HEK293T (cell line): ENCODE results near the gene OR4C45.

Source experiments
- CTCF ChIA-PET: fragments of 350-600 bp; formaldehyde crosslinking; extraction: SDS; loops from one replicate; lab custom pipeline; 2021; ENCODE audit warnings: antibody characterized with exemption, inconsistent platforms; lab: Yijun Ruan, JAX
- POLR2A ChIA-PET: fragments of 350-600 bp; formaldehyde crosslinking; extraction: SDS; loops from one replicate; lab custom pipeline; 2020; ENCODE audit warnings: antibody characterized with exemption, inconsistent platforms; lab: Yijun Ruan, JAX
- DNase-seq: peaks from one replicate; pipeline ENCODE4 v3.0.0; 2012; ENCODE audit warnings: mixed read lengths; ENCODE audit errors: extremely low spot score
- ARNT ChIP-seq: fragments of 450-650 bp; IDR thresholded peaks from 2 replicates; pipeline ENCODE4 v1.6.1; 2017; ENCODE audit warnings: mild to moderate bottlenecking
- BHLHE40 ChIP-seq: fragments of 450-650 bp; IDR thresholded peaks from 2 replicates; pipeline ENCODE4 v1.6.1; 2016; ENCODE audit warnings: mild to moderate bottlenecking, moderate library complexity, borderline replicate concordance
- CTBP1 ChIP-seq: fragments of 450-650 bp; IDR thresholded peaks from 2 replicates; pipeline ENCODE4 v1.6.1; 2016; ENCODE audit warnings: borderline replicate concordance
- ELF4 ChIP-seq: fragments of 450-650 bp; IDR thresholded peaks from 2 replicates; pipeline ENCODE4 v1.6.1; 2017; ENCODE audit warnings: antibody characterized with exemption
- FOXA1 ChIP-seq: fragments of 450-650 bp; IDR thresholded peaks from 2 replicates; pipeline ENCODE4 v1.6.1; 2016; ENCODE audit warnings: mild to moderate bottlenecking
- FOXK2 ChIP-seq: fragments of 450-650 bp; IDR thresholded peaks from 2 replicates; pipeline ENCODE4 v1.6.1; 2016; ENCODE audit warnings: mild to moderate bottlenecking
- FOXM1 ChIP-seq: fragments of 450-650 bp; IDR thresholded peaks from 2 replicates; pipeline ENCODE4 v1.6.1; 2017; ENCODE audit warnings: mild to moderate bottlenecking, borderline replicate concordance
- HDGF ChIP-seq: fragments of 450-650 bp; IDR thresholded peaks from 2 replicates; pipeline ENCODE4 v1.6.1; 2017; ENCODE audit warnings: antibody characterized with exemption, borderline replicate concordance
- L3MBTL2 ChIP-seq: fragments of 450-650 bp; conservative IDR thresholded peaks from 2 replicates; pipeline ENCODE4 v1.6.1; 2016; ENCODE audit warnings: mild to moderate bottlenecking
- LEF1 ChIP-seq: fragments of 450-650 bp; IDR thresholded peaks from 2 replicates; pipeline ENCODE4 v1.6.1; 2017; ENCODE audit warnings: mild to moderate bottlenecking, borderline replicate concordance
- NFRKB ChIP-seq: fragments of 450-650 bp; IDR thresholded peaks from 2 replicates; pipeline ENCODE4 v1.6.1; 2016; ENCODE audit warnings: mild to moderate bottlenecking, moderate library complexity
- SP1 ChIP-seq: fragments of 450-650 bp; IDR thresholded peaks from 2 replicates; pipeline ENCODE4 v1.6.1; 2017
- SUZ12 ChIP-seq: fragments of 450-650 bp; IDR thresholded peaks from 2 replicates; pipeline ENCODE4 v1.6.1; 2016; ENCODE audit warnings: mild to moderate bottlenecking
- TARDBP ChIP-seq: fragments of 450-650 bp; IDR thresholded peaks from 2 replicates; pipeline ENCODE4 v1.6.1; 2016
- ZNF384 ChIP-seq: fragments of 450-650 bp; IDR thresholded peaks from 2 replicates; pipeline ENCODE4 v1.6.1; 2016
- TF ChIP-seq, protein P1 (sequence below): fragments of 450-650 bp; IDR thresholded peaks from 2 replicates; pipeline ENCODE4 v1.6.1; 2016

Gene OR4C45

DNA sequence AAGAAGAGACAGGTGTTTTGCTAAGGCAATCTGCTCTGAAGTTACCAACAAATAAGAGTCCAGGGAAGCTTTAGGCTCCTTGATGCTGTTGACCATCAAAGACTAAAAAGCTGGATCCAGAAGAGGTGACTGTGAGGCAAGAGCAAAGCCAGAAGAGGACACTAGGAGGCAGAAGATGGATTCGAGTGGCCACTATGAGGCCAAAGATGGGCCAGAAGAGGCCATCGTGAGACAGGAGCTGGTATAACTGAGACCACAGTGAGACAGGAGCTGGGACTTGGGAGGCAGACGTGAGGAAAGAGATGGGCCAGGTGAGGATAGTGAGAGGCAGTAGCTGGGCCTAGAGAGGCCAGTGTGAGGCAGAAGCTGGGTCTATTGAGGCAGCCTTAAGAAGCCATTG, 37.7 kb downstream of the OR4C45 start:
- CTCF ChIA-PET: no interaction called here

DNA sequence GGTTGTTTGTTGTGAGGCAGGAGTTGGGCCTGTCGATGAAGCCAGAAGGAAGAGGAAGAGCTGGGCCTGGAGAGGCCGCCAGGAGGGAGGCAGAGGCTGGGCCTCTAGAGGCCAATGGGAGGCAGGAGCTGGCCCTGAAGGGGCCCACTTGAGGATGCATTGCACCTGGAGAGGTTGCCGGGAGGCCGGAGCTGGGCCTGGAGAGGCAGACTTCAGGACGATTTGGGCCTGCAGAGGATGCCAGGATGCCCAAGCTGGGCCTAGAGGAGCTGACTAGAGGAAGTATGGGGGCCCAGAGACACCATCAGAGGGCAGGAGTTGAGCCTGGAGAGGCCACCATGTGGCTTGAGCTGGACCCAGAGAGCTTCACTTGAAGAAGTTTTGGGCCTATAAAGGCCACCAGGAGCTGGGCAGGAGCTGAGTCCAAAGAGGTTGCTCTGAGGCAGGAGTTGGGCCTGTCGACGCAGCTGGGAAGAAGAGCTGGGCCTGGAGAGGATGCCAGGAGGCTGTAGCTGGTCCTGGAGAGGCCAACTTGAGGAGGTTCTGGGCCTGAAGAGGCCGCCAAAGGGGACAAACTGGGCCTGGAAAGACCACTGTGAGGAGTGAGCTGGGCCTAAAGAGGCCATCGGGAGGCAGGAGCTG, 39.0 kb downstream of the OR4C45 start:
- TF ChIP-seq, protein P1, sequence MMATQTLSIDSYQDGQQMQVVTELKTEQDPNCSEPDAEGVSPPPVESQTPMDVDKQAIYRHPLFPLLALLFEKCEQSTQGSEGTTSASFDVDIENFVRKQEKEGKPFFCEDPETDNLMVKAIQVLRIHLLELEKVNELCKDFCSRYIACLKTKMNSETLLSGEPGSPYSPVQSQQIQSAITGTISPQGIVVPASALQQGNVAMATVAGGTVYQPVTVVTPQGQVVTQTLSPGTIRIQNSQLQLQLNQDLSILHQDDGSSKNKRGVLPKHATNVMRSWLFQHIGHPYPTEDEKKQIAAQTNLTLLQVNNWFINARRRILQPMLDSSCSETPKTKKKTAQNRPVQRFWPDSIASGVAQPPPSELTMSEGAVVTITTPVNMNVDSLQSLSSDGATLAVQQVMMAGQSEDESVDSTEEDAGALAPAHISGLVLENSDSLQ: no peak
- TF ChIP-seq ARNT: no peak
- TF ChIP-seq FOXA1: no peak
- TF ChIP-seq ELF4: no peak
- TF ChIP-seq CTBP1: no peak
- no peak for TF ChIP-seq L3MBTL2
- TF ChIP-seq ZNF384: no peak
- POLR2A ChIA-PET: no interaction called here
- CTCF ChIA-PET: no interaction called here
- no peak for DNase-seq

More for the DNA sequence above, 37.7 kb downstream of the OR4C45 start:
- DNase-seq: no peak
- POLR2A ChIA-PET: no interaction called here
- TF ChIP-seq ELF4: no peak
- TF ChIP-seq, protein P1: no peak
- TF ChIP-seq SUZ12: no peak
- no peak for TF ChIP-seq ARNT
- no peak for TF ChIP-seq LEF1
- no peak for TF ChIP-seq FOXK2
- no peak for TF ChIP-seq ZNF384
- no peak for TF ChIP-seq L3MBTL2
- no peak for TF ChIP-seq TARDBP
- no peak for TF ChIP-seq NFRKB
- TF ChIP-seq FOXM1: no peak
- no peak for TF ChIP-seq FOXA1
- no peak for TF ChIP-seq BHLHE40
- TF ChIP-seq SP1: no peak
- no peak for TF ChIP-seq CTBP1
- TF ChIP-seq HDGF: no peak

DNA sequence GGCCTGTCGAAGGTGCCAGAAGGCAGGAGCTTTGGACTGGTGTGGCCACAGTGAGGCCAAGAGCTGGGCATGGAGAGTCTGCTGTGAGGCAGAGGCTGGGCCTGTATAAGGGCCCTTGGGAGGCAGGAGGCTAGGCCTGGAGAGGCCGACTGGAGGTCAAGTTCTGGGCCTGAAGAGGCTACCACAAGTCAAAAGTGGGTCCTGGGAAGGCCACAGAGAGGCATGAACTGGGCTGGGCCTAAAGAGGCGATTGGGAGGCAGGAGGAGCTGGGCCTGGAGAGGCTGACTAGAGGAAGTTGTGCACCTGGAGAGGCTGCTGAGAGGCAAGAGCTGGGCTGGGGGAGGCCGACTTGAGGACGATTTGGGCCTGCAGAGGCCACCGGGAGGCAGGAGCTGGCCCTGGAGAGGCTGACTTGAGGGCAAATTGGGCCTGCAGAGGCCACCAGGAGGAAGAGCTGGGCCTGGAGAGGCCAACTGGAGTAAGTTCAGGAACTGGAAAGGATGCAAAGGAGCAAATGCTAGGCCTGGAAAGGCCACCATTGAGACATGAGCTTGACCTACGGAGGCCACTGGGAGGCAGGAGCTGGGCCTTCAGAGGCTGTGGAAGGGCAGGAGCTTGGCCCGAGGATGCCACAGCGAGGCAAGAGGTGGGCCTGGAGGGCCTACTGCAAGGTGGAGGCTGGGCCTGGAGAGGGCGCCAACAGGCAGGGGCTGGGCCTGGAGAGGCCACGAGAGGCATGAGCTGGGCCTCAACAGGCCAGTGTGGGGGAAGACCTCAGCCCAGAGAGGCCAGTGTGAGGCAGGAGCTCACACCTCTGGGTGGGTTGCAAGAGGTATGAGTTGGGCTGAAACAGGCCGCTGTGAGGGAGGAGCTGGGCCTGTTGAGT, 39.8 kb downstream of the OR4C45 start:
- ChIA-PET CTCF (no interaction called here), POLR2A (no interaction called here)
- DNase-seq: no peak
- no peak for TF ChIP-seq TARDBP
- TF ChIP-seq FOXA1: no peak
- no peak for TF ChIP-seq ELF4
- TF ChIP-seq FOXM1: no peak
- no peak for TF ChIP-seq LEF1
- no peak for TF ChIP-seq HDGF
- no peak for TF ChIP-seq SP1
- no peak for TF ChIP-seq BHLHE40
- TF ChIP-seq, protein P1: no peak
- no peak for TF ChIP-seq CTBP1
- no peak for TF ChIP-seq NFRKB
- no peak for TF ChIP-seq ZNF384
- no peak for TF ChIP-seq L3MBTL2

DNA sequence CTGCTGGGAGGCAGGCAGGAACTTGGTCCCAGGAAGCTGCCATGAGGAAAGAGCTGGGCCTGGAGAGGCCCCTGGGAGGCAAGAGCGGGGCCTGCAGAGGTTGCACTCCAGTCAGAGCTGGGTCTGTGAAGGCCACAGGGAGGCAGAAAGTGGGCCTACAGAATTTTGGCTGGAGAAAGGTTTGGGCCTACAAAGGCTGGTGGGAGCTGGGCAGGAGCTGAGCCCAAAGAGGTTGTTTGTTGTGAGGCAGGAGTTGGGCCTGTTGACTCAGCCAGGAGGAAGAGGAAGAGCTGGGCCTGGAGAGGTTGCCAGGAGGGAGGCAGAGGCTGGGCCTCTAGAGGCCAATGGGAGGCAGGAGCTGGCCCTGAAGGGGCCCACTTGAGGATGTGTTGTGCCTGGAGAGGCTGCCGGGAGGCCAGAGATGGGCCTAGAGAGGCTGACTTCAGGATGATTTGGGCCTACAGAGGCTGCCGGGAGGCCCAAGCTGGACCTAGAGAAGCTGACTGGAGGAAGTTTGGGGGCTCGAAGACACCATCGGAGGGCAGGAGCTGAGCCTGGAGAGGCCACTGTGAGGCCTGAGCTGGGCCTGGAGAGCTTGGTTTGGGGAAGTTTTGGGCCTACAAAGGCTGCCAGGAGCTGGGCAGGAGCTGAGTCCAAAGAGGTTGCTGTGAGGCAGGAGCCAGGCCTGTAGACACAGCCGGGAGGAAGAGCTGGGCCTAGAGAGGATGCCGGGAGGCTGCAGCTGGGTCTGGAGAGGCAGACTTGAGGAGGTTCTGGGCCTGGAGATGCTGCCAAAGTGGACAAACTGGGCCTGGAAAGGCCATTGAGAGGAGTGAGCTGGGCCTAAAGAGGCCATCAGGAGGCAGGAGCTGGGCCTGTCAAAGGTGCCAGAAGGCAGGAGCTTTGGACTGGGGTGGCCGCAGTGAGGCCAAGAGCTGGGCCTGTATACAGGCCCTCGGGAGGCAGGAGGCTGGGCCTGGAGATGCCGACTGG, 40.7 kb downstream of the OR4C45 start:
- ChIA-PET POLR2A (no interaction called here), CTCF (no interaction called here)
- no peak for DNase-seq
- no peak for TF ChIP-seq SUZ12
- TF ChIP-seq ELF4: no peak
- no peak for TF ChIP-seq FOXA1

DNA sequence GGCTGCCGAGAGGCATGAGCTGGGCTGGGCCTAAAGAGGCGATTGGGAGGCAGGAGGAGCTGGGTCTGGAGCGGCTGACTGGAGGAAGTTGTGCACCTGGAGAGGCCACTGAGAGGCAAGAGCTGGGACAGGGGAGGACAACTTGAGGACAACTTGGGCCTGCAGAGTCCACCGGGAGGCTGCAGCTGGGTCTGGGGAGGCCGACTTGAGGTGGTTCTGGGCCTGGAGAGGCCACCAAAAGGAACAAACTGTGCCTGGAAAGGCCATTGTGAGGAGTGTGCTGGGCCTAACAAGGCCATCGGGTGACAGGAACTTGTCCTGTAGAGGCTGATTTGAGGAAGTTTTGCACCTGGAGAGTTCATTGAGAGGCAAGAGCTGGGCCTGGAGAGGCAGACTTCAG, 41.5 kb downstream of the OR4C45 start:
- POLR2A ChIA-PET: no interaction called here
- DNase-seq: no peak
- CTCF ChIA-PET: no interaction called here
- TF ChIP-seq TARDBP (no peak), ZNF384 (no peak), NFRKB (no peak), ELF4 (no peak), LEF1 (no peak), FOXM1 (no peak), CTBP1 (no peak), SP1 (no peak), FOXA1 (no peak)
- TF ChIP-seq, protein P1: no peak
